GM18873 (cell line): ENCODE results near the gene PLCH1.

Experiments used
- ATAC-seq: cut with Tn5 transposase; IDR thresholded peaks from one replicate; pipeline ENCODE4 v1.9.1; 2021; ENCODE audit warnings: mild to moderate bottlenecking, moderate library complexity, moderate number of reproducible peaks; ENCODE audit not compliant: unreplicated experiment, low FRiP score

Gene PLCH1

DNA sequence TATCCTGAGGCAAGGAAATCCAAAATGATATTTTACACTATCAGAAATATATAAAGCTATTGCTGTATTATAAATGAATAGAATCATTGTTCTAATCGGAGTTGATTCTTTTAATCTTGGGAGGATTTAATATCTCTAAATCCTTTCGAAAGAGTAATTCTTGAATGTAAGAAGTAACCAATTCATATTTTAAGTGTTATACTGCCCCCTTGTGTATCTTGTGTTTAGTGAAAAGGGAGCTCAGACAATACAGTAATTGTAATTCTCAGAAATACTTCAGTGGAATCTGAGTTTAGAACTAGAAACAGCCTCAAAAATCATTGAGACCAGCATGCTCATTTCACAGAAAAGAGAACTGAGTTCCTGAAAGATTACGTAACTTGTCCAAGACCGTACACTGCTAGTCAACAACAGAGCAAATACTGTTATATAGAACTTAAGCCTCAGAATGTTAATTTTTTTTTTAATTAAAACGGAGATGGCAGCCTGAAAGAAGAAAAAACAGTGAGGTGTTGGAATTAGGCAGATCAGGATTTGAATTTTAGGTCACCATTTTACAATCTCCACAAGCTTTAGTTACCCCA is 42.9 kb downstream of the PLCH1 start:
- ATAC-seq = no peak

DNA sequence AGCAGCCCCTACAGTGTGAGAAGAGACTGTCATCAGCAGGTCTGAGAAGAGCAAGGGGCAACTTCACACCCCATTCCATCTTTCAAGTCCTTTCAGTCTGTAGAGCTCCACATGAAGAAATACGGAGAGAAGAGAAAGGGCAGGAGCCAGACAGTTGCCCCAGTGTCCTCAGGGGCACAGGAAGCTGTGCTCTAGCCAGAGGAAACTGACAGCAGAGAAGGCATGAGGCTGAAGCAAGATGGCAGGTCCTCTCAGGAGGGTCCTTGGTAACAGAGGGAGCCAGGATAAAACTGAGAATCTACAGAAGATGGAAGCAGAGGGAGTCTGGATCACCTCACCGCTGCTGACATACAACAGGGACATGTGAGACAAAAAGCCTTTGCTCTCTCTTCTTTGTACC is 47.3 kb downstream of the PLCH1 start:
- ATAC-seq = no peak

DNA sequence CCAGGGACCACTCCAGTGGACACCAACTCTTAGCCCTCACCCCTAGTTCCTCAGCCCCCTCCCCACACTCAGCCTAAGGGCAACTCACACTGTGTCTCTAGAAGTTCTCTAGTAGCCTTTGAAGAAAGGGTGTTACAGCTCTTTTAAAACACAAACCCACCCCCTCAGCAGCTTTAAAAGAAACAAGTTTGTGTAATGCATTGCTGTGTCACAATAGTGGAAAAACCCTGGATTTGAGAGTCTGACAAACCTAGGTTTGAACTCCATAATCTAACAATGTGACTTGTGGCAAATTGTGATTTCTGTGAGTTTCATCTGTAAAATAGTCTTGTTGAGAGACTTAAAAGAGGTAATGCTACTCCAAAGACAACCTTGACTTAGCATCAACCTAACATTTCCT is 54.0 kb downstream of the PLCH1 start:
- ATAC-seq = no peak

DNA sequence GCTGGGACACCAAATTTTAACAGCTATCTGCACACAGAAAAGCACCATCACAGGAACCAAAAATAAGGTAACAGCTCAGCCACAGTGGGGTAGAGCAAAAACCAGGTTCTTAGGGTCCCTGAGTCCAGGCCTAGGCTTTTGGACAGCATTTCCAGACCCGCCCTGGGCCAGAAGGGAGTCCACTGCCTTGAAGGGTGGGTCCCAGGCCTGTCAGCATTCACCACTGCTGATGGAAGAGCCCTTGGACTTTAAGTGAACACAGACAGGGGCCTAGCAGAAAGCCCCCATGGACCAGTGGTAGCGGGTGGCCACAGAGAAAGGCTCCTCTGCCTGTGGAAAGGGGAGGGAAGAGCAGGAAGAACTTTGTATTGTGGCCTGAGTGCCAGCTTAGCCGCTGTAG is 56.4 kb downstream of the PLCH1 start:
- no peak for ATAC-seq

DNA sequence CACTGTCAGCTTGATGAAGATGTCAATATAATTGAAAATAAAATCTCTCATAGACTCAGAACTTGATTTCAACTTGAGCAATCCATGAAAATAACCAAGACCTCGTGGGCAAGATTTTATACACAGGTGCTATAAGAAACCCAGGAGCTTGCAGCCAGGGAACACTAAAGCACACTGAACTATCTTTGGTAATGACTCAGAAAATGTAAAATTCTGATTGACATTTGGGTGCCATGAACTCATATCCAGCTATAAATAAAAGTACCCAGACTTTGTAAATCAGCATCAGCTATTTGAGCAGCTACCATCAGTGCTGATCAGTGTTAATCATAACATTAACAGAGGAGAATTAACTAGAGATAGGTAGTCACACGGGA is 61.5 kb downstream of the PLCH1 start:
- ATAC-seq = no peak

DNA sequence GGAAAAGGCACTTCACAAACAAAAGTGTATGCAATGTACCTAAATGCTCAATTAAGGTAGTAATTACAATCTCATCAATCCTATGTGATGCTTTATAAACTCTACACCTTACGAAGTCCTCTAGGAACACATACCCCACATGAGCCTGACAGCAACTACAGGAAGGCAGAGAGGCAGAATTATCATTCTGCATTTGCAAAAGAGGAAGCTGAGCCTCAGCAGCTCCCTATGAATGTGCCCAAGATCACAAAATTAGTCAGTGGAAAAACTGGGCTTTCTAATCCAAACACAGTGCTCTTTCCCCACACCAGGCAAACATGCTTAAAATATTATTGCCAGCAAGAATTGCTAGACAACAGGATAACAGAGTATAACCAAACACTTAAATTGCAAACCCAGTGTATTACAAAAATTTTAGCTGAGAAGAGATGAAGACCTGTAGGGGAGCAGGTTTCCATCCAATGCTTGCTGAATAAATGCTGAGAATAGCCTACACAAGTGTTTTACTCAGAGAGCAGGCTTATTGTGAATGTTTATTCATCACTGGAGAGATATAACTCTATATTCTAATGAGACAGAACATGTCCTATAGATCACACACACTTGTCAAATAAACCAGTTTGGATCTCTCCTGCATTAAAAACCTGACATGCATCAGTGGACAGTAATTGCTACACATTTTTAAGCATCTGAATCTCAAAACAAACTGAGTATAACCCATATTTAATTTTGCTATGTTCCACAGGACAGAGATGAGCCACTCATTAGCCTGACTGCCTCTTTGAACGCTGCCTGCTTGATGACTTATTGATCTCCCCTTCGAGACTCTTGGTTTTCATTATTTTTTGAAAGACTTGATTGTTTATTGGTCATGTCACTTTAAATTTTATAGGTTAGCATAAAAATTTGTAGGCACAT is 62.2 kb downstream of the PLCH1 start:
- no peak for ATAC-seq

DNA sequence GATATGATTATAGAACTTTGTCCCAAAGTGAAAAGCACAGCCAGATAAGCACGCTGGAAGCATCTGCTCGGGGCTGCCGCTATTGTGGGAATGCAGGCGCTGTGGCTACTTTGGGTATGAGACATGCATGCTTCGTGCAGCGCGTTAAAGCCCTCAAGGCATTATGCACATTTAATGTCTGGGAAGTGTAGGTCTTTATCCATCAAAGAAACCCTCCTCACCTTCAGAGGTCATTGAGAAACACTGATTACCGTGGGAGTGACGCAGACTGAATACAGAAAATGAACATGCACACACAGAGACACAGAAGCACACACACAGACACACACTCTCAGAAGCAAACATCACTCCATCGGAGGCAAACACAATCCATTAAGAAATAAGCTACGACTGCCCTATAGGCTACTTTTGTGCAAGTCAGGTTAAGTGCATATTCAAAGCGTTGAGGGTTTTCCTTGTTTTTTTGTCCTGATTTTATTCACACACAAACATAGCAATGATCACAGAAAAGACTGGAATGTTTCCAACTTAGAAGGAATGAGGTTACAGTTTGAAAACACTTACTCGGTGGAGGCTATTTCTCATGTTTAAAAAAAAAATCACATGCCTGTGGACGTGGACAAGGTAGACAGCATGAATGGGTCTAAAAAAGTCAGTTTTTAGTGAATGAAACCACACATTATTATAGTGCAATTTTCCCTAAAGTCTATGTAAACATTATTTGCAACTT is 68.5 kb downstream of the PLCH1 start:
- ATAC-seq = no peak

DNA sequence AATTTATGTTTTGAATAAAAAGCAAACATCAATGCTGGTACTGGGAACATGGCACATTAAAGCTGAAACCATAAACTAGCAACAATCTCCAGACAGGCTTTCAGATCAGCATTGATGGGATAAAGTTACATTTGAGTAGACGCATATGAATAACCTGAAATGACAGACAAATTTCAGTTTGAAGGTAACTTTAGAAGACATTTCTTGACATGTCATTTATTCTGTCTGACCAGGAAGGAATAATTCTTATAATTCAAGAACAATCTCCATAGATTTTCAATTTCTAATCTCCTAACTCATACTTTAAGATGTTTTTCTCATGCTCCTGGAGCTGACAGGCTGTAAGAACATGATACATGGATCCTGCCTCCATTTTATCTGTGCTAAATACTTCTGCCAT is 69.8 kb downstream of the PLCH1 start:
- no peak for ATAC-seq

DNA sequence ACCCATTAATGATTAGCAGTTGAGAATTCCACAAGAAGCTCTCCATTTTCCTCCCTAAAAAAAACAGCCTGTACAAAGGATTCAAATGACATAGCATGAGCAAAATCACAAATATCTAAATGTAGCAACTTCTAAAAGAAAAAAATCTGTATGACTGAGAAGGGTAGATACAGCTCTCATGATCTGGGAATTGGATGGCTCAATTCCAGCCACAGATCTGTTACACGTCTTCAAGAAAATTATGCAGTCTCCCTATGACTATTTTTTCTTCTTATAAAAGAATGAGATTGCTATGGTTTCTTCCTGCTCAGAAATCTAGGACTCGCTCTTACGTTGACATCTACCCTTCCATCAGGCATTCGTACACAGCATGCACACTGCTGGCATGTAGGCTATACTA is 71.5 kb downstream of the PLCH1 start:
- ATAC-seq = no peak

DNA sequence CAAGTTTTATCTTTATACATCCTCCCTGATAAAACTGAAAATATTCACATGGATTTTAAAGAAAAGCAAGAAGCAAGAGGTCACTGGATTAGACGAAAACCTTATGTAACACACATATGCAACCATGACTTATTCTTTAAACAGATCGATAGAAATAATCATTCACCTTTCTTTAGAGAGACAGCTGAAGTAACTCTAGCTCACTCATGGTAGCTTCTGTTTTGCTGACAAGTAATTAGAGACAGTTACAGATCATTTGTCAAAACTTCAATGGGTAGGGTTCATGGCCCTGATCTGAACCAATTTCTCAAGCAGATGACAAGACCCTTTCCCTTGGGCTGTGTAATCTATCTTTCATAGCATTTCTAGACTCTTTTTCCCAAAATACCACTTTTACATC is 74.5 kb downstream of the PLCH1 start:
- ATAC-seq = no peak

DNA sequence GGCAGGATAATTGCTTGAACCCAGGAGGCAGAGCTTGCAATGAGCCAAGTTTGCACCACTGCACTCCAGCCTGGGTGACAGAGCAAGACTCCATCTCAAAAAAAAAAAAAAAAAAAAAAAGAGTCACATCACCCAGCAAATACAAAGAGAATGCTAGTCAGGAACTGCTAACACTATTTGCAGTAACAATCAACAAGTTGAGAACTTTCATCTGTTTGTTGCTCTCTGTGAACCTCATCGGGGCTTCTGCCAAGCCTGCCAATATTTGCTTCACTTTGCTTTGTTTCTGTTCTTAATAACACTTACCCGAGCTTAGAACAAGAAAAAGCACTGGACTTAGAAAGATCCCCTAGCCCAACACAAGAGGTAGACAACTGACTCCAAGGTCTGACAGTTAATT is 76.9 kb downstream of the PLCH1 start:
- ATAC-seq = no peak

DNA sequence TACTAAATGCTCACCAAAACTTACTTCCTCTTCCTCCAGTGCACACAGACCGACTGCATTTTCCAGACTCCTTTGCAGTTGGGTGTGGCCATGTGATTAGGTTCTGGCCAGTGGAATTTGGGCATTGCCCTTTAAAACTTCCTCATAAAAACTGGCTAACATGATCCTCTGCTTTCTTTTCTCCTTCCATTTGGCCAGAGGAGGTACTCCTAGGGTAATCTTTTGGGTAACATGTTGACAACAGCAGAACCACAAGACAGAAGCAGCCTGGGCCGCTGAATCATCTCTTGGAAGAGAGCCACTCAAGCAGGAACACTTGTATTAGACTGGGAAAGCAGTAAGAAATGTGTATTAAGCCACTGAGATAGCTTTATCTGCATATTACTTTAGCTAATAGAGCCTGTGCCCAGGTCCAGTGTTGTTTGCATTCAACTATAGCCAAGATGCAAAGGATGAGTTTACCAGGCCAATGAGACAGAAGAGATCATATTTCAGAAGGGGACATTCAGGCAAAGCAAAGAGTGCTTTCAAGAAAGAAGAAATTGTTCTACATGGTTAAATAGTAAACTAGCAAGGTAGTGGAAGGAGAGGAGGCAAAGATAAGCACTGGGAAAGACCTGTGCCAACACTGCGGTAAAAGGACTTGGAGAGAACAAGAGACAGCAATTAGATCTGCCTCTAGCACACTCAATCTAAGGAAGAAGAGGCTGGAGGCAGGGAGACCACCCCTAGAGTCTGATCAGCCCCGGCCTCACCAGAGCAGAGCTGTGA is 79.8 kb downstream of the PLCH1 start:
- no peak for ATAC-seq

DNA sequence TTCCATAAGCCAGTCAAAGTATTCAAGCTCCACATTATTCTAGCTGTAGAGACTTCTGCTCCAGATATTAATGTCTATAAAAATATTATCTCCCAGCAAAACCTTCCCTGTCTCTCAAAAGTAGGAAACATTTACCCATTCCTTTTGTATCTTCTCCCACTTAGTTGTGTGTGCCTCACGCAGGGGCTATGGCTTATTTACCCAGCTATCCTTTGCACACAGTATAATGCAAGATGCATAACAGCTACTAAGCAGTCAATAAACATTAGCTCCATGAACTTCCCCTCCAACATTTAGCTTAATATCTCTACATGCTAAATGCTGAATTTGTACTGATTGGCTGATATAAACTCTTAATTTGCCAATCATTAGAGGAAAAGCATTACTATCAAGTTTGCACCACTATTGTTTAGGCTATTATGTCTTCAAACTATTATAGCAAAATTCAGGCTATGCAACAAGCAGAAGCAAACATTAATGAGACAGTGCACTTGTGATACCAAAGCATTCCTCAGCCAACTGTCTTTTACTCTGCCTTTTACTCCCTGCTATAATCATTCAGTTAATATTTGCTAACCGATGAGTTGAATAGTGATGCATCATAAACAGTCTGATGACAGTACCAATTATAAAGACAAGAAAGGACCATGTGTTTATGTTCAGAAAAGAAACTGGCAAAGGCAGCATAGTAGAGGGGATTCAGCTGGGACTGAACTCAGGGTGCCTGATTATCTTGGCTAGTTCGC is 81.2 kb downstream of the PLCH1 start:
- ATAC-seq = no peak

DNA sequence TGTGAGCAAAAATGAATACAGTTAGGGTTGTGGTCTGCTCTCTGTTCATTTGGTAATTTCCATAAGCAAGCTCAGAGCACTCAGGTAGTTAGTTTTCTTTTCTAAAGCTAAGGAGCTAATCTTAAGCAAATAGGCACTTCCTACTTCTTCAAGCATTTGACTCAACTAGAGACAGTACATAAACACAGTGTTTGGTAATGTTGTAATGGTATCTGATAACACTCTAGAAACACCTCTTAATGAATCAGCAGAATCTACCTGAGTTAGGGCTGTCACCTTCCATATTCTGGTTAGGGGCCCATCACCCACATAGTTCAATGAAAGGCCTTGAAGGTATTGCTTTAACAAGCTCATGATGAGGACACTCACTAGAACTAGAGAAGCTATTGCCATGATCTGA is 83.1 kb downstream of the PLCH1 start:
- ATAC-seq = no peak

DNA sequence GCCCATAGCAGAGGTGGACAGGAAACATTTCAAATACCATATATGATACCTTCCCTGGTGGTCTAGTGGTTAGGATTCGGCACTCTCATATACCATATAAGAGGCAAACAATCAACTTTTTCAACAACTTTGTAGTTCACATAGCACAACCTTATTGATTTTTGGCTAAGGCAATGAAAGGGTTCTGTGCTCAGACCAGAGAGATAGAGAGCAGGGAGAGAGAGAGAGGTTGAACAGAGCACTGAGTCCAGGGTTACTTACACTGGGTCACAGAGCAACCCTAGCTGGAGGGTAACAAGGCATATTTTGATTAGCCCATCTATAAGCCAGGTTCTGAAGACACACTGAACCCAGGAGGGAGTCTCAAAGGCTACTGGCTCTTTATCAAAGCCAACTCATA is 83.8 kb downstream of the PLCH1 start:
- no peak for ATAC-seq

DNA sequence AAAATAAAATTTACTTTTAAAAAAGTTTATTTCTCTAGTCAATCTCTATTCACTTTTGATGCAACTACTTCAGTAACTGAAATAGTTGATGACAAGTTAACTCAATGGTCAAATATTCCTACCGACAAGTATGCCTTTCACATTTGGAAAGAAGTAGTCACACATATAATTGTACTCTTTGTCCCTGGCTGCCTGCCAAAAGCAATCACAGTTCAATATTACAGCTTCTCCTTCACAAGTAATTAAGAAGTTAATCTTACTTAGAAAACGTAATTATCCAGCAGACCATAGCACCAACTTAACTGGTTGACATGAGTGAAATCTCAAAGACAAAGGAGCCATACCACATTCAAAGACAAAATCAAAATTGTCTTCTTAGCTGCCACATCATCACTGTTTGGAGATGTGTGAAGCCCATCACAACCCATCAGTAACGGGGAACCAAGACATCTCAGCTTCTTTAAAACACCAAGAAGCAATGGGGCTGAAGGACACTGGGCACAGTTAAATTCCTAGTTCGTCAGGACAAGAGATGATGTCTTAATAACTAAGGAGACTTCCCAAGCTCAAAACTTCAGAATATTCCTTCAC is 86.1 kb downstream of the PLCH1 start:
- ATAC-seq = no peak

DNA sequence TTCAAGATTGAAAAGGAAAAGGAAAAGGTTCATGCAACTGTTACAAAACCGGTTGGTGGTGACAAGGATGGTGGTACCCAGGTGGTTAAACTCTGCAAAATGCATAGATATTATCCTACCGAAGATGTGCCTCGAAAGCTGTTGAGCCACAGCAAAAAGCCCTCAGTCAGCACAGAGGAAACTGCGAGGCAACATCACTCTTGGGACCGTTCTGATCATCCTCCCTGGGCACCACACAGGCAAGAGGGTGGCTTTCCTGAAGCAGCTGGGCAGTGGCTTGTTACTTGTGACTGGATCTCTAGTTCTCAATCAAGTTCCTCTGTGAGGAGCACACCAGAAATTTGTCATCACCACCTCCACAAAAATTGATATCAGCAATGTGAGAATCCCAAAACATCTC is 86.9 kb downstream of the PLCH1 start:
- ATAC-seq = no peak

DNA sequence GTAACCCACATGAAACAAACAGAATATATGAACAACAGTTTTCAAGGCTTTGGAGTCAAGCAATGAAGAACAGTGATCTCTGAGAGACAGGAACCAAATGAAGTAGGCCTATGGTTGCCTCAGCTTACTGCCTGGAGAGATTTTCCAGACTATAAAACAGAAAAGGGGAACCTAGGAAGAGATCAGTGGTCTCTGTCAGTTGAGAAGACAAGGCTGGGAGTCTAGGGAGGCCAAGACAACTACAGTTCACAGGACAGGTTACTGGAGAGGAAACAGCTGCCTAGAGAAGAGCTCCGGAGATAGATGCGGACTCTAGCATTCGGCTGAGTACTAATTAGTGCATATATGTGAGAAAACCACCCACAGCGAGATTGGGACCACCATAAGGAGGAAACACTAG is 87.7 kb downstream of the PLCH1 start:
- no peak for ATAC-seq

DNA sequence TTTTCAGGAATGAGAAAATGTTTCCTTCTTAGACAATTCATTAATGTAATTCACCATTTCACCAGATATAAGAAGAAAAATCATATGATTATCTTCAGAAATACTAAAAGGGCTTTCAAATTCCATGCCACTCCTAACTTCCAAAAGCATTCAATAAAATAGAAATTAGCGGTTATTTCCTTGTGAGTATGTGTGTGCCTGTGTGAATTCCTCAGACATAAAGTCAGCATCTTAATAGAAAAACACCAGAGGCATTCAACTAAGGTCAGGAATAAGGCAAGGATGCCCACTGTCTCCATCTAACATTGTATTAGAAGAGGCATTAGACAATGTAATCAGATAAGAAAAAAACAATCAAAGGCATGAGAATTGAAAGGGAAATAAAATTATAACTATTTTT is 88.4 kb downstream of the PLCH1 start:
- no peak for ATAC-seq
